GM12891 (cell line): Measurements from ENCODE around the gene GLI1.
"Not testable (repeated sequence)": the region's sequence is repeated elsewhere in the genome, so short reads cannot be mapped to it uniquely, and the experiment has no call there.

ENCODE experiments used
- DNase-seq: peaks from one replicate; pipeline ENCODE4 v3.0.0; 2011; ENCODE audit warnings: low spot score; ENCODE audit not compliant: insufficient read length
- FAIRE-seq: peaks from 2 replicates; lab custom pipeline; 2011; peaks lifted over from hg19 to GRCh38; lab: Jason Lieb, UNC
- PAX5 ChIP-seq: IDR thresholded peaks from 2 replicates; pipeline ENCODE4 v1.6.1; 2011; ENCODE audit warnings: low read length, moderate library complexity, mild to moderate bottlenecking; ENCODE audit not compliant: insufficient read depth, severe bottlenecking
- POLR2A ChIP-seq: IDR thresholded peaks from 2 replicates; pipeline ENCODE4 v1.6.1; 2011; ENCODE audit warnings: low read depth, low read length, control low read depth
- POLR2AphosphoS5 ChIP-seq: IDR thresholded peaks from 2 replicates; pipeline ENCODE4 v1.6.1; 2011; ENCODE audit warnings: low read depth, low read length, control low read depth
- POU2F2 ChIP-seq: IDR thresholded peaks from 2 replicates; pipeline ENCODE4 v1.6.1; 2011; ENCODE audit warnings: low read depth, mild to moderate bottlenecking, control low read depth, low read length, moderate library complexity
- SPI1 ChIP-seq: IDR thresholded peaks from 2 replicates; pipeline ENCODE4 v1.6.1; 2011; ENCODE audit warnings: low read depth, low read length, control low read depth
- TAF1 ChIP-seq: IDR thresholded peaks from 2 replicates; pipeline ENCODE4 v1.6.1; 2011; ENCODE audit warnings: low read depth, low read length, control low read depth

Gene GLI1

DNA sequence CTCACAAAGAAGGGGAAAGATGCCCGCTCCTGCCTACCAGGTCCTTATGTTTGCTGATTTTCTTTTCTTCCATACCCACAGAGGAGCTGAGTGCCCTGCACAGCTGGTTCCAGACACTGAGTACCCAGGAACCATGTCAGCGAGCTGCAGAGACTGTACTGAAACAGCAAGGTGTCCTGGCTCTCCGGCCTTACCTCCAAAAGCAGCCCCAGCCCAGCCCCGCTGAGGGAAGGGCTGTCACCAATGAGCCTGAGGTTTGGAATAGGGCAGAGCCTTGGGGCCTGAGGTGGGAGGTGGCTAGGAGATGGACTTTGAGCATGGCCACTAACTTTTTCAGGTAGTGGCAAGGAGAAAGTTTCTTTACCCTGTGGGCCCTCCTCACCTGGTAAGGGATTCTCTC is 30.5 kb downstream of the GLI1 start:
- FAIRE-seq (no peak), DNase-seq (no peak)
- TF ChIP-seq POLR2AphosphoS5 (no peak), POU2F2 (no peak), TAF1 (no peak), POLR2A (no peak), SPI1 (no peak), PAX5 (no peak)

DNA sequence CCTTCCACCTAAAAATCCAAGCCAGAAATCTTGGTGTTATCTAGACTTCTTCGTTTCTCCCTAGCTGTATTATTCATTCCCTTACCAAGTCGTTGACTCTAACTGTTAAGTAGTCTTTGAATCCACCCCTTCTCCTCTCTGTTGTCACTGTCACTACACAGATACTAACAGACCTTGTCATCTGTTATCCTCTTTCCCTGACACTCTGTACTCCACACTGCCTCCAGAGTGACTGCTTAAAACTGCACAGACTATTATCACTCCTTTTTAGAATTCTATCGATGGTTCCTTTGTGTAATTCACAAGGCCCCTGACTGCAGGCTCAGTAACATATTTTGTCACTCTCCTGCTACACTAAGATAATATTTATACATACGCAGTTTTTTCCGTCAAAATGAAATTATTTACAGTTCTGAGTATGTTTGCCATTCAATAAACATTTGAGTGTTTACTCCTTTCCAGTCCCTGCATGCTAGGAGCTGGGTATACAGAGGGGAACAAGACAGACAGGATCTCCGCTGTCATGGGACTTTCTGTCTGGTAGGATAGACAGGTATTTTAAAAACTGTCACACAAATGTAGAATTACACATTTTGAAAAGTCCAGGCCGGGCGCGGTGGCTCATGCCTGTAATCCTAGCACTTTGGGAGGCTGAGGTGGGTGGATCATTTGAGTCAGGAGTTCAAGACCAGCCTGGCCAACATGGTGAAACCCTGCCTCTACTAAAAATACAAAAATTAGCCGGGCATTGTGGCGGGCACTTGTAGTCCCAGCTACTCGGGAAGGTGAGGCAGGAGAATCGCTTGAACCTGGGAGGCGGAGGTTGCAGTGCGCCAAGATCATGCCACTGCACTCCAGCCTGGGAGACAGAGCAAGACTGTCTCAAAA is 32.1 kb downstream of the GLI1 start:
- FAIRE-seq (peak; percentile 28), DNase-seq (no peak)
- TF ChIP-seq POLR2A (no peak), SPI1 (no peak), POLR2AphosphoS5 (no peak), POU2F2 (no peak), TAF1 (no peak), PAX5 (no peak)

DNA sequence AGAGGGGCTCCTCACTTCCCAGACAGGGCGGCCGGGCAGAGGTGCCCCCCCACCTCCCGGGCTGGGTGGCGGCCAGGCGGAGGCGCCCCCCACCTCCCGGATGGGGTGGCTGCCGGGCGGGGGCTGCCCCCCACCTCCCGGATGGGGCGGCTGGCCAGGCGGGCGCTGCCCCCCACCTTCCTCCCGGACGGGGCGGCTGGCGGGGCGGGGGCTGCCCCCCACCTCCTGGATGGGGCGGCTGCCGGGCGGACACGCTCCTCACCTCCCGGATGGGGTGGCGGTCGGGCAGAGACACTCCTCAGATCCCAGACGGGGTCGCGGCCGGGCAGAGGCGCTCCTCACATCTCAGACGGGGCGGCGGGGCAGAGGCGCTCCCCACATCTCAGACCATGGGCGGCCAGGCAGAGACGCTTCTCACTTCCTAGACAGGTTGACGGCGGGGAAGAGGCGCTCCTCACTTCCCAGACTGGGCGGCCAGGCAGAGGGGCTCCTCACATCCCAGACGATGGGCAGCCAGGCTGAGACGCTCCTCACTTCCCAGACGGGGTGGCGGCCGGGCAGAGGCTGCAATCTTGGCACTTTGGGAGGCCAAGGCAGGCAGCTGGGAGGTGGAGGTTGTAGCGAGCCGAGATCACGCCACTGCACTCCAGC is 35.6 kb downstream of the GLI1 start:
- DNase-seq, FAIRE-seq: not testable (repeated sequence)

DNA sequence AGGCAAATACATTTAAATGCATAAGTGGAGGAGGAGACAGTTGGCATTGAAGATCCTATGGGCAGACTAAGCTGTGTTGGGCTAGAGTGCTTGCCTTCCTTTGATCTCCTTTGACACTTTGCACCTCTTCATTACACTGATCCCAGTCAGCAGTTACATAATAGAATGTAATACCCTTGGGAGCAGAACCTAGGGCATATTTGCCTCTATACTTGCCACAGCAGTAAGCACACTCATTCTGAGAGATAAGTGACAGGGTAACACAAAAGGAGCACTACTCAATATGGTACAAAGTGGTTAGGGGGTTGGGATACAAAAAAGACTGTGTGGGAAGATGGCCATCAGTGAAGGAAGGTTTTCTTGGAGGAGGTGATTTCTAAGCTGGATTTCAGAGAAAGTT is 37.2 kb downstream of the GLI1 start:
- no peak for FAIRE-seq
- no peak for DNase-seq
- TF ChIP-seq POU2F2: no peak
- TF ChIP-seq TAF1: no peak
- TF ChIP-seq POLR2A: no peak; the same call in 1 of the 2 replicates
- TF ChIP-seq POLR2AphosphoS5: no peak
- no peak for TF ChIP-seq SPI1
- TF ChIP-seq PAX5: no peak

DNA sequence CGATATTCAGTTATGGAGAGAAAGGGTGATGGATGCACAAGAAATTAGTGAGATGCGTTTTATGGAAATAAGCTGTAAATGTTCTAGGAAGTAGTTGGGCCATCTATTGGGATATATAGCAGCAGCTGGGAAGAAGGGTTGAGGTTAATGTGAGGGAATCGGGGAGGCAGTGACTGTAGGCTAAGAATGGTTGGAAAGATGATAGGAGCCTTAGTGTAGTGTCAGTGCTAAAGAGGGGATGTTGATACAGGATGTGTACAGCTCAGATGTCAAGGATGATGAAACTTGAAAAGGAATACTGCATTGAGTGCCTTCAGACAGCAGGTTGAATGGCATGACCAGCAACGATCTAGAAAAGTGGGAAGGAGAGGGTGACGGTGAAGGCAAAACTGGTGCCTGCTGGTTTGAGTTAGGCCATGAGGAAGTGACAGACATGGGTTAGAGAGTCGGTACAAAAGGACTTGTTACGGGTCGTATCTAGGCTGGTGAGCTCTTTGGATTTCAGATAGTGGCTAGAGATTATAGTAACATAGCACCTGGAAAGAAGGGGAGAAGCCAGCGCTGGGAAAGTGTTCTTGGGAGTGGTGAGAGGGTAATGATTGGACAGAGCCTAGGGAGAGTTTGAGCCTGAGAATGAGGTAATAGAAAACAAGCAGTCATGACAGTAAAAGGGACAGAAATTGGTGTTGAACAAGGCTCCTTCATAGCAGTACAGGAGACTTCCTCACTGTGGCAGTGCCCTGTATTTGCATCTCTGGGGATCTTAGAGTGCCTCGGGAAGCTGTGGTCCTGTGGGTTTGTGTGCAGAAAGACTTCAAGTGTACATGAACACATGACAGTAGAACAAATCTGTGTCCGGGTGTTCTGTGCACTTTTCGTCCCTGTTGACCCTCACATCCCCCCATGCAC is 37.9 kb downstream of the GLI1 start:
- DNase-seq (no peak), FAIRE-seq (no peak)
- TF ChIP-seq TAF1: no peak
- TF ChIP-seq PAX5: no peak
- TF ChIP-seq POU2F2: no peak
- no peak for TF ChIP-seq POLR2A

DNA sequence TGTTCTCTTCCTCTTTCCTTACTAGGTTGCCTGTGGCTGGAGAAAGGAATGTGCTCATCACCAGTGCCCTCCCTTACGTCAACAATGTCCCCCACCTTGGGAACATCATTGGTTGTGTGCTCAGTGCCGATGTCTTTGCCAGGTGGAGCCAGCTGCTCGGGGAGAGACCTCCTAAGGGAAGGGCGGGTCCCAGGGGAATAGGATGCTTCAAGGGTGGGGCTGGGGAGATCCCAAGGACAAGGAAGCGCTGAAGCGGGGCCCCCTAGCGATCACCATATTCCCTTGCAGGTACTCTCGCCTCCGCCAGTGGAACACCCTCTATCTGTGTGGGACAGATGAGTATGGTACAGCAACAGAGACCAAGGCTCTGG is 38.5 kb downstream of the GLI1 start:
- TF ChIP-seq PAX5 (no peak), POU2F2 (no peak), TAF1 (no peak), POLR2AphosphoS5 (no peak), SPI1 (no peak), POLR2A (no peak)
- no peak for FAIRE-seq
- DNase-seq: no peak

DNA sequence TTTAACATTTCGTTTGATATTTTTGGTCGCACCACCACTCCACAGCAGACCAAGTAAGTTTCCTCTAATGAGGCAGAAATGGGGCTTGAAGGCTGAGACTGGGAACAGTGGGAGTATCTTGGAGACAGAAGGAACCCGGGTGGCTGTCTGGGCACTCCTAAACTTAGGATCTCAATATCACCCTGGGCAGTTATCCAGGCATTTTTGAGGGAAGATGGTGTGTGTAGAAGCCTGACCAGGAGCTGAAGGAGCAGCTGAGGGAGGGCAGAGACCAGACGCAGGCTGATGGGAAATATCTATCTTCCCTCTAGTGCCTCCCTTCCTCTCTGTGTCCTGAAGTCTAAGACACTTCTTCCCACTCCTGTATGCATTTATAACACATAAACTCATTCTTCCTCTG is 39.0 kb downstream of the GLI1 start:
- FAIRE-seq (no peak), DNase-seq (no peak)
- TF ChIP-seq POU2F2 (no peak), POLR2A (no peak), TAF1 (no peak), SPI1 (no peak), POLR2AphosphoS5 (no peak), PAX5 (no peak)

DNA sequence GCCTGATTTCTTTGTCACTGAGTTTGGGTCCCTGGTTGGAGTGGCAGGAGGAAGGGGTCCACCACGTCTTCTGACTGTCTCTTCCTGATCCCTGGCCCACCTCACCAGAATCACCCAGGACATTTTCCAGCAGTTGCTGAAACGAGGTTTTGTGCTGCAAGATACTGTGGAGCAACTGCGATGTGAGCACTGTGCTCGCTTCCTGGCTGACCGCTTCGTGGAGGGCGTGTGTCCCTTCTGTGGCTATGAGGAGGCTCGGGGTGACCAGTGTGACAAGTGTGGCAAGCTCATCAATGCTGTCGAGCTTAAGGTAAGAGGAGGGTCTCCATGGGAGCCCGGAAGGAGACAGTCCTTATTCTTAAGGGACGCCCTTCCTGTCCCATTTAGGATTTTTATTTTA is 40.6 kb downstream of the GLI1 start:
- peak; percentile 5 for FAIRE-seq
- TF ChIP-seq POLR2A: no peak
- no peak for TF ChIP-seq PAX5
- no peak for TF ChIP-seq POU2F2
- no peak for DNase-seq

DNA sequence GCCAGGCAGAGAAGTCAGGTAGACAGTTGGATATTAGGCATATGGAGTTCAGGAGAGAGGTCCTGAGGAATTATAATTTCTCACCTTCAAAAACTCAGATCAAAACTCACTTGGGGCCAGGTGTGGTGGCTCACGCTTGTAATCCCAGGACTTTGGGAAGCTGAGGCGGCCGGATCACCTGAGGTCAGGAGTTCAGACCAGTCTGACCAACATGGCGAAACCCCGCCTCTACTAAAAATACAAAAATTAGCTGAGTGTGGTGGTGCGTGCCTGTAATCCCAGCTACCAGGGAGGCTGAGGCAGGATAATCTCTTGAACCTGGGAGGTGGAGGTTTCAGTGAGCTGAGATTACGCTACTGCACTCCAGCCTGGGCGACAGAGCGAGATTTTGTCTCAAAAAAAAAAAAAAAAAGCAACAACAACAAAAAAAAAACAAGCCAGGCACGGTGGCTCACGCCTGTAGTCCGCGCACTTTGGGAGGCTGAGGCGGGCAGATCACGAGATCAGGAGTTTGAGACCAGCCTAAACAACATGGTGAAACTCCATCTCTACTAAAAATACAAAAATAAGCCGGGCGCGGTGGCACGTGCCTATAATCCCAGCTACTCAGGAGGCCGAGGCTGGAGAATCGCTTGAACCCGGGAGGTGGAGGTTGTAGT is 42.9 kb downstream of the GLI1 start:
- not testable (repeated sequence) for DNase-seq, FAIRE-seq

DNA sequence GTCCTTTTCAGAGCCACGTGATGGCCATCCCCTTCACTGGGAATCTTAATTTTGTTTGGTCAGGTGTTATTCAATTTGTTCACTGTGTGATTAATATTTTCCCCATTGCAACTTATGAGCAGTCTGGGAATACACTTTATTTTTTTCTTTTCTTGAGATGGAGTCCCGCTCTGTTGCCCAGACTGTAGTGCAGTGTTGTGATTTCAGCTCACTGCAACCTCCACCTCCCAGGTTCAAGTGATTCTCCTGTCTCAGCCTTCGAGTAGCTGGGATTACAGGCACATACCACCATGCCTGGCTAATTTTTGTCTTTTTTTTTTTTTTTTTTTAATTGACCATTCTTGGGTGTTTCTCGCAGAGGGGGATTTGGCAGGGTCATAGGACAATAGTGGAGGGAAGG is 47.0 kb downstream of the GLI1 start:
- not testable (repeated sequence) for DNase-seq, FAIRE-seq

DNA sequence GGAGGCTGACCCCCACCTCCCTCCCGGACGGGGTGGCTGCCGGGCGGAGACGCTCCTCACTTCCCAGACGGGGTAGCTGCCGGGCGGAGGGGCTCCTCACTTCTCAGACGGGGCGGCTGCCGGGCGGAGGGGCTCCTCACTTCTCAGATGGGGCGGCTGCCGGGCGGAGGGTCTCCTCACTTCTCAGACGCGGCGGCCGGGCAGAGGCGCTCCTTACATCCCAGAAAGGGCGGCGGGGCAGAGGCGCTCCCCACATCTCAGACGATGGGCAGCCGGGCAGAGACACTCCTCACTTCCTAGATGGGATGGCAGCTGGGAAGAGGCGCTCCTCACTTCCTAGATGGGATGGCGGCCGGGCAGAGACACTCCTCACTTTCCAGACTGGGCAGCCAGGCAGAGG is 48.2 kb downstream of the GLI1 start:
- not testable (repeated sequence) for FAIRE-seq, DNase-seq
